Kidney (tissue), 14 donors: ENCODE measurements around the gene KCNMB4. TPM values are rescaled to one million over a fixed set of nuclear protein-coding genes. Genes with fewer than 3 reads are reported as not detected.

Experiments used
- DNase-seq, 5 donors: peaks; one replicate each; pipeline ENCODE4 v3.0.0-alpha.2; 2013 to 2020
- FAIRE-seq: peaks from 2 replicates; lab custom pipeline; 2012; peaks lifted over from hg19 to GRCh38; lab: Jason Lieb, UNC
- H3K27ac ChIP-seq, 2 donors: one replicate each; pipeline ENCODE4 v1.7.0; 2013; ENCODE audit warnings: low read depth in 2 of 2, low read length in 2 of 2, inconsistent platforms in 1 of 2
- H3K27me3 ChIP-seq: one replicate; pipeline ENCODE4 v1.7.1; 2013; ENCODE audit warnings: low read length, inconsistent platforms; ENCODE audit not compliant: control insufficient read depth, insufficient read depth
- H3K36me3 ChIP-seq, 3 donors: one replicate each; pipeline versions ENCODE4 v1.7.0 to v1.7.1; 2013; ENCODE audit warnings: low read length in 3 of 3, control low read depth in 1 of 3, inconsistent platforms in 1 of 3; ENCODE audit not compliant: insufficient read depth in 3 of 3, control insufficient read depth in 2 of 3
- H3K4me1 ChIP-seq, 3 donors: one replicate each; pipeline versions ENCODE4 v1.7.0 to v1.7.1; 2013; ENCODE audit warnings: low read length in 3 of 3, inconsistent platforms in 1 of 3, low read depth in 1 of 3; ENCODE audit not compliant: control insufficient read depth in 2 of 3, insufficient read depth in 2 of 3
- H3K4me3 ChIP-seq, 3 donors: one replicate each; pipeline versions ENCODE4 v1.7.0 to v1.8.1; 2013; ENCODE audit warnings: low read length in 3 of 3, control low read depth in 1 of 3, inconsistent platforms in 1 of 3
- H3K9ac ChIP-seq, 3 donors: one replicate each; pipeline versions ENCODE4 v1.7.0 to v1.7.1; 2013; ENCODE audit warnings: low read length in 3 of 3, control low read depth in 1 of 3, inconsistent platforms in 1 of 3
- H3K9me3 ChIP-seq, 3 donors: one replicate each; pipeline versions ENCODE4 v1.7.0 to v1.7.1; 2013; ENCODE audit warnings: low read length in 3 of 3, control low read depth in 1 of 3, inconsistent platforms in 1 of 3; ENCODE audit not compliant: control insufficient read depth in 2 of 3, insufficient read depth in 1 of 3
- intact Hi-C: fragments of 100-400 bp; cut with DNase I; formaldehyde crosslinking; loops from one replicate; pipeline ENCODE4 v1.11.1; 2022
- polyA plus RNA-seq: library from polyadenylated mRNA; stranded (reverse); fragments of 350-450 nt; fragmentation: Illumina TruSeq; extraction: RNeasy Lipid Tissue Mini Kit (QIAGEN cat#74804); gene quantifications from one replicate; pipeline ENCODE4 v1.2.3, GENCODE V29; 2014; ENCODE audit warnings: low read depth, low replicate concordance; ENCODE audit not compliant: insufficient read depth
- total RNA-seq: library from RNA; stranded (reverse); fragmentation: NEBNext Ultra II Directional; extraction: Animal tissue kit (Norgen Biotek cat#: 25700); gene quantifications from one replicate; pipeline ENCODE4 v1.2.1, GENCODE V29; 2021
- TF ChIP-seq, protein P1 (sequence below): IDR thresholded peaks from 3 replicates; pipeline ENCODE4 v1.5.1; 2012; ENCODE audit warnings: mild to moderate bottlenecking, moderate library complexity, borderline replicate concordance; ENCODE audit not compliant: insufficient read depth; ENCODE audit errors: extremely low read depth
- donor health status: control.
- donor health status: control.
- donor health status: control.
- donor health status: control.
- donor health status: control.
- donor health status: DM: yes; HTN: yes; CAD: no.
- donor health status: Normal renal cell carcinoma (clear cell type).

KCNMB4 gene
- total and polyA plus RNA-seq, 2 donors from 2014 or later: 3.9 to 5.6 TPM

- TF ChIP-seq, protein P1, sequence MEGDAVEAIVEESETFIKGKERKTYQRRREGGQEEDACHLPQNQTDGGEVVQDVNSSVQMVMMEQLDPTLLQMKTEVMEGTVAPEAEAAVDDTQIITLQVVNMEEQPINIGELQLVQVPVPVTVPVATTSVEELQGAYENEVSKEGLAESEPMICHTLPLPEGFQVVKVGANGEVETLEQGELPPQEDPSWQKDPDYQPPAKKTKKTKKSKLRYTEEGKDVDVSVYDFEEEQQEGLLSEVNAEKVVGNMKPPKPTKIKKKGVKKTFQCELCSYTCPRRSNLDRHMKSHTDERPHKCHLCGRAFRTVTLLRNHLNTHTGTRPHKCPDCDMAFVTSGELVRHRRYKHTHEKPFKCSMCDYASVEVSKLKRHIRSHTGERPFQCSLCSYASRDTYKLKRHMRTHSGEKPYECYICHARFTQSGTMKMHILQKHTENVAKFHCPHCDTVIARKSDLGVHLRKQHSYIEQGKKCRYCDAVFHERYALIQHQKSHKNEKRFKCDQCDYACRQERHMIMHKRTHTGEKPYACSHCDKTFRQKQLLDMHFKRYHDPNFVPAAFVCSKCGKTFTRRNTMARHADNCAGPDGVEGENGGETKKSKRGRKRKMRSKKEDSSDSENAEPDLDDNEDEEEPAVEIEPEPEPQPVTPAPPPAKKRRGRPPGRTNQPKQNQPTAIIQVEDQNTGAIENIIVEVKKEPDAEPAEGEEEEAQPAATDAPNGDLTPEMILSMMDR: no peak
- intact Hi-C loops: no loop called here
- no peaks in the 10 kb centered on the region for H3K9me3 ChIP-seq
- DNase-seq (no peak), FAIRE-seq (no peak)
- H3K36me3 ChIP-seq: peaks cover 5 to 6% (median 5%) of the 10 kb centered on the region in 3 donors
- no peaks in the 10 kb centered on the region for H3K4me1 ChIP-seq
- no peak overlapping the region for H3K27ac ChIP-seq
- H3K4me3 ChIP-seq: no peak overlapping the region
- H3K9ac ChIP-seq: no peak overlapping the region
- H3K27me3 ChIP-seq: no peaks in the 10 kb centered on the region
These were observed 15.0 kb upstream of the KCNMB4 start for GRCh38 chr12:70351076-70351475.

DNA sequence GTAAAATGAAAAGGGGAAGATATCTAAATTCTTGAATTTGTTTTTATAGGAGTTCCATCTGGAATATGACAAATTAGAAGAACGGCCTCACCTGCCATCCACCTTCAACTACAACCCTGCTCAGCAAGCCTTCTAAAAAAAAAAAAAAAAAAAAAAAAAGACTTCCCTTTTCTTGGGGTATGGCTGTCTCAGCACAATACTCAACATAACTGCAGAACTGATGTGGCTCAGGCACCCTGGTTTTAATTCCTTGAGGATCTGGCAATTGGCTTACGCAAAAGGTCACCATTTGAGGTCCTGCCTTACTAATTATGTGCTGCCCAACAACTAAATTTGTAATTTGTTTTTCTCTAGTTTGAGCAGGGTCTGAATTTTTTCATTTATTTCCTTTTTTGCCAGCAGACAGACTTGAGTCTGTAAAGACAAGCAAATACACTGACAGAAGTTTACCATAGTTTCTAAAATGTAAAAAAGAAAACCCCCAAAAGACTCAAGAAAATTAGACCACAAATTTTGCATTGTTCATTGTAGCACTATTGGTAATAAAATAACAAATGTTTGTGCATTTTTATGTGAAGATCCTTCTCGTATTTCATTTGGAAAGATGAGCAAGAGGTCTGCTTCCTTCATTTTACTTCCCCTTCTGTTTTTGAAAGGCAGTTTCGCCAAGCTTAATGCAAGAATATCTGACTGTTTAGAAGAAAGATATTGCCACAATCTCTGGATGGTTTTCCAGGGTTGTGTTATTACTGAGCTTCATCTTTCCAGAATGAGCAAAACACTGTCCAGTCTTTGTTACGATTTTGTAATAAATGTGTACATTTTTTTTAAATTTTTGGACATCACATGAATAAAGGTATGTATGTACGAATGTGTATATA, 12.1 kb upstream of the KCNMB4 start:
- Histone ChIP-seq H3K9me3 (no peaks in the 10 kb centered on the region), H3K4me3 (no peak overlapping the region), H3K4me1 (no peaks in the 10 kb centered on the region), H3K27me3 (no peaks in the 10 kb centered on the region), H3K9ac (no peak overlapping the region), H3K27ac (no peak overlapping the region), H3K36me3 (peaks cover 3 to 5% (median 5%) of the 10 kb centered on the region in 3 donors)
- no peak for DNase-seq
- no peak for FAIRE-seq
- intact Hi-C loops: no loop called here
- TF ChIP-seq, protein P1: no peak

DNA sequence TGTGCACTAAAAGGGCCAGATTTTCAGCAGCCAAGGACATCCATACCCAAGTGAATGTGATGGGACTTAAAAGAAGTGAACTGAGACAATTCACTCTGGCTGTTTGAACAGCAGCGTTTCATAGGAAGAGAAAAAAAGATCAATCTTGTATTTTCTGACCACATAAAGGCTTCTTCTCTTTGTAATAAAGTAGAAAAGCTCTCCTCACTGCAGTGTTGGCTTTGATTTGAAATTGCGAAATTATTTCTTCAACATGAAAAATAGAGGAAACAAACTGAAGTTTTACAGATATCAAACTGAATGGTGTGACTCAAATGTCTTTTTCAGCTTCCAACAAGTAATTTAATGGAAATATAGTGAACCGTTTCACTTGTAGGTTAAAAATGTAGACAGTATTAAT, 11.3 kb upstream of the KCNMB4 start:
- peaks cover 3 to 5% (median 5%) of the 10 kb centered on the region in 3 donors for H3K36me3 ChIP-seq
- DNase-seq (no peak), FAIRE-seq (no peak)
- no peaks in the 10 kb centered on the region for H3K4me1 ChIP-seq
- no peak overlapping the region for H3K4me3 ChIP-seq
- no peak overlapping the region for H3K27ac ChIP-seq
- intact Hi-C loops: no loop called here
- no peaks in the 10 kb centered on the region for H3K27me3 ChIP-seq
- TF ChIP-seq, protein P1: no peak
- H3K9ac ChIP-seq: no peak overlapping the region
- no peaks in the 10 kb centered on the region for H3K9me3 ChIP-seq
